Mesodermal cell (in vitro differentiated cells): ENCODE measurements around the gene WDR83.
"Not testable (repeated sequence)": the region's sequence is repeated elsewhere in the genome, so short reads cannot be mapped to it uniquely, and the experiment has no call there.

Source experiments
- H3K27ac ChIP-seq: 2 replicates; pipeline ENCODE4 v1.7.0; 2013; ENCODE audit warnings: mild to moderate bottlenecking, low read depth, low read length, moderate library complexity; ENCODE audit not compliant: severe bottlenecking
- H3K36me3 ChIP-seq: 2 replicates; pipeline ENCODE4 v1.7.1; 2013; ENCODE audit warnings: mild to moderate bottlenecking, low read length, moderate library complexity; ENCODE audit not compliant: control insufficient read depth, insufficient read depth
- H3K4me1 ChIP-seq: one replicate; pipeline ENCODE4 v1.7.1; 2013; ENCODE audit warnings: mild to moderate bottlenecking, low read length; ENCODE audit not compliant: insufficient read depth, control insufficient read depth, poor library complexity, severe bottlenecking
- H3K4me3 ChIP-seq: 2 replicates; pipeline ENCODE4 v1.7.0; 2013; ENCODE audit warnings: low read length, control low read depth, mild to moderate bottlenecking; ENCODE audit not compliant: insufficient read depth, poor library complexity, severe bottlenecking; ENCODE audit errors: extremely low read depth
- H3K9me3 ChIP-seq: 2 replicates; pipeline ENCODE4 v1.7.1; 2013; ENCODE audit warnings: mild to moderate bottlenecking, low read length, moderate library complexity; ENCODE audit not compliant: control insufficient read depth
- WGBS, 2 experiments: methylation state at CpG; one replicate each; pipeline ENCODE4 v1.1.5; 2013; ENCODE audit warnings: missing lambda C conversion rate in 2 of 2; ENCODE audit not compliant: insufficient coverage in 2 of 2; 5-methylcytosine and 5-hydroxymethylcytosine counted together

WDR83 gene

DNA sequence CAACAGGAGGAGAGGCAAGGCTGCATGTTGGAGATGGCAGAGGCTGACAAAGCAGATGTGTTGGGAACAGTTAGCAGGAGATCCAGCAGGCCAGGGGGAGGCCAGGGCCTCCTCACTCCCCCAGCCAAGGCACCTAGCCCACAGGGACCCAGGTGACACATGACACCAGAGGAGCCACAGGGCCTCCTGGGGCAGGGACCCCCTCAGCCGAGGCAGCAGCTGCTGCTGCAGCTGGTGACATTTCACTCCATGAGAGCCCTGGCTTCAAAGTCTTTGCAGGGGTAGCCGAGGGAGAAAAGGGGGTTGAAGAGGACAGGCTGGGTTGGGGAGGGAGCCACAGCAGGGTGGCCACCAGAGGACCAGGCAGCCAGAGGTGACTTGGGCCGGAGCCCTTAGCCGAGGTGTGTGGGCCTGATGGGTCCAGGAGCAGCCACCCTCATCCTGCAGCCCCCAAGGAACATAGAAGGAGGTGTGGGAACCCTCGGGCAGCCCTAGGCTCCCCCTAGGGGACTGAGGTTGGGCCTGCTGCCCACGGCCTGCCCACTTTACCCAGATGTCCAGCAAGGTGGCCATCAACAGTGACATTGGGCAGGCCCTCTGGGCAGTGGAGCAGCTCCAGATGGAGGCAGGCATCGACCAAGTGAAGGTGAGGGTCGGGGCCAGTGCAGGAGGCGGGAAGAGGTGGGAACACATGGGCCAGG is 21.0 kb downstream of the WDR83 start, which contains the start of gene GNG14:
Gene GNG14 (plus strand): TSS at position 503 of the 701 bp plus-strand sequence. CDS start 51 bp downstream, at position 554.
- Histone ChIP-seq H3K36me3 (peaks cover 3% of the 10 kb centered on the region), H3K4me1 (no peaks in the 10 kb centered on the region), H3K27ac (no peak within 1 kb of the TSS), H3K9me3 (no peaks in the 10 kb centered on the region), H3K4me3 (no peak within 1 kb of the TSS)
- WGBS, 2 experiments = 84 to 89% methylated on average over 7 to 8 of the region's 9 CpGs

GRCh38 chr19:12689012-12689411 is 22.4 kb downstream of the WDR83 start:
- H3K9me3 ChIP-seq = no peaks in the 10 kb centered on the region

DNA sequence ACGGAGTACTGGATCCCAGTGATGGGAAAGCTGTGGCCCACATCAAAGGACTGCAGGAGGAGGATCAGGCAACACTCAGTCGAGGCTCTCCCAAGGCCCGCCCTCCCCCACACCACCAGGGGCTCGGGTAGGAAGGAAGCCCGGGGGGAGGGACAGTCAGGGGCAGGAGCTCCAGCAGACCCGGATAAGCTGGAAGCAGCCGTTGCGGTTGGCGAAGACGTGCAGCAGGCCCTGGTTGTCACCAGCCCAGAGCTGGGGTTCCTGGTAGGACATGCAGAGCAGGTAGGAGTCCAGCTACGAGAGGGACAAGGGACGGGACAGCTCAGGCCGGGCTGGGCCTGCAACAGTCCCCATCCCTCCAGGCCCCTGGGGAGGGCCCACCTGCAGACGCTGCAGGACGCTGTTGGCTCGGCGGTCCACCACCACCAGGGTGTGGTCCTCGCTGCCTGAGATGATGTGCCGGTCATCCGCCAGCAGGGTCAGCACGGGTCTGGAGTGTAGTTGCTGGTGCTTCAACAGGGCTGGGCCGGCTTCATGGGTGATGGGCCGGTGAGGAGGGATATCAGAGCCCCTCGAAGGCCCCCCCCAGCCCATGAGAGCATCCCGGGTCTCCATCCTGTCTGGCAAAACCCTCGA is 23.1 kb downstream of the WDR83 start:
- Histone ChIP-seq H3K4me3 (no peak overlapping the region), H3K36me3 (peaks cover 8% of the 10 kb centered on the region), H3K4me1 (no peaks in the 10 kb centered on the region), H3K27ac (no peak overlapping the region), H3K9me3 (no peaks in the 10 kb centered on the region)
- 91 to 96% methylated on average over 17 to 23 of the region's 26 CpGs for WGBS, 2 experiments

More at GRCh38 chr19:12689012-12689411, 22.4 kb downstream of the WDR83 start:
- no peaks in the 10 kb centered on the region for H3K4me1 ChIP-seq
- peaks cover 8% of the 10 kb centered on the region for H3K36me3 ChIP-seq
- no peak overlapping the region for H3K4me3 ChIP-seq
- 91 to 96% methylated on average over 9 to 12 of the region's 12 CpGs for WGBS, 2 experiments
- H3K27ac ChIP-seq = no peak overlapping the region

DNA sequence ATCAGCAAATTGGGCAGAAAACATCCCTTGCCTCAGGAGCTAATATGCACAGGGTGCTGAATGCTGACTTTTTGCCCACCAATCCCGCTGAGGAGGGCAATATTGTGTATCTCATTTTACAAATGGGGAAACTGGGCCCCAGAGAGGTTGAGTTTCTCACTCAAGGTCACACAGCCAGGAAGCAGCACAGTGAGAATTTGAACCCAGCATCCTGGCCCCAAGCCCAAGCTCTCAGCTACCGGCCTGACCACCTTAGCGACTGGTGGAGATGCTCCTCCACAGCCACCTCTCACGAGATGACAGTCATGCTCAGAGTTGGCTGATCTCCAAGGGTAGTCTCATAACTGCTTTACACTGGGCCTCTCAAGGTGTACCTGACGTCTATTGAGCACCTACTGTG is 26.4 kb downstream of the WDR83 start:
- Histone ChIP-seq H3K36me3 (peaks cover 8% of the 10 kb centered on the region), H3K27ac (no peak overlapping the region), H3K4me3 (no peak overlapping the region), H3K4me1 (peaks cover 4% of the 10 kb centered on the region), H3K9me3 (no peaks in the 10 kb centered on the region)
- 90 to 100% methylated on average over 4 to 5 of the region's 5 CpGs for WGBS, 2 experiments

GRCh38 chr19:12694641-12695040 is 28.0 kb downstream of the WDR83 start:
- H3K27ac ChIP-seq = no peak overlapping the region
- H3K4me3 ChIP-seq = no peak overlapping the region
- H3K9me3 ChIP-seq = no peaks in the 10 kb centered on the region
- peaks cover 4% of the 10 kb centered on the region for H3K4me1 ChIP-seq
- H3K36me3 ChIP-seq = peaks cover 21% of the 10 kb centered on the region
- WGBS, 2 experiments = 92 to 95% methylated on average over 15 to 16 of the region's 16 CpGs

DNA sequence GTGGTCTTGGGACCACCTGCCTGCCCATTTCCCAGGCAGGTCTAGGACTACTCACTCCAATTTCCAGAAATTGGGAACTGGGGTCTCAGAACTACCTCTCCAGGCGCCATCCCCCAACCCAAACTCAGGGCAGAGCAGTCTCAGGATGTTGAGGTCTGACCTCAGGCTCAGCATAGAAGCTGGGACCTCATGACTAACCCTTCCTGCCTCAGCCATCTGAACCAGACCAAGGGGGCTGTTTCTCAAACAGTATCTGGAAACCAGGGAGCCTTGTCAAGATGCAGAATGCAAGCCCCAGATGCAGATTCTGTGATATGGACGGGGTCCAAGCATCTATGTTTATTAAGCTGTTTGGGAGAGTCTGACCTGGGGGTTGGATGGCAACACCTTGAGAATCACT is 28.5 kb downstream of the WDR83 start:
- H3K4me3 ChIP-seq = peak overlapping the region; percentile 66

DNA sequence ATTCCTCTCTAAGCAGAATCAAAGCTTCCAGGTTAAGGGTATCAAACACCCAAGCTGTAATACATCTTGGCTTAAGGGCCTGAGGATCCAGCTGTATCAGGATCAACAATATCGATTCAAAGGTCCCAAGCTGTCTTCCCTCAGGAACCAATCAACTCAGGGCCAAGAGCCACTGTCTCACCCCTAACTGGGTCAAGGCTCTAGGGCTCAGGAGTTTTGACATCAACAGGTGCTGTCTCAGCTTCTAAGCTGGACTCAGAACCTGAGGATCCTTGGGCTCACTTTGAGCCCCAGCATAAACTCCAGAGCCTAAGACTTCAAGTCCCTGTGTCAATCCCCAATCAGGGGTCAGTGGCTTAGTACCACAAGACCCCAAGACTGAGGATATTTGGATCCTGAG is 28.9 kb downstream of the WDR83 start:
- Histone ChIP-seq H3K4me1 (peaks cover 4% of the 10 kb centered on the region), H3K27ac (no peak overlapping the region), H3K9me3 (no peaks in the 10 kb centered on the region), H3K4me3 (peak overlapping the region; percentile 66), H3K36me3 (peaks cover 27% of the 10 kb centered on the region)
- 90 to 100% methylated on average over 1 of the region's 1 CpG for WGBS, 2 experiments

More for the DNA sequence above, 28.5 kb downstream of the WDR83 start:
- Histone ChIP-seq H3K9me3 (no peaks in the 10 kb centered on the region), H3K4me1 (peaks cover 4% of the 10 kb centered on the region), H3K36me3 (peaks cover 25% of the 10 kb centered on the region), H3K27ac (no peak overlapping the region)
- WGBS, 2 experiments = 86 to 100% methylated on average over 2 of the region's 2 CpGs

DNA sequence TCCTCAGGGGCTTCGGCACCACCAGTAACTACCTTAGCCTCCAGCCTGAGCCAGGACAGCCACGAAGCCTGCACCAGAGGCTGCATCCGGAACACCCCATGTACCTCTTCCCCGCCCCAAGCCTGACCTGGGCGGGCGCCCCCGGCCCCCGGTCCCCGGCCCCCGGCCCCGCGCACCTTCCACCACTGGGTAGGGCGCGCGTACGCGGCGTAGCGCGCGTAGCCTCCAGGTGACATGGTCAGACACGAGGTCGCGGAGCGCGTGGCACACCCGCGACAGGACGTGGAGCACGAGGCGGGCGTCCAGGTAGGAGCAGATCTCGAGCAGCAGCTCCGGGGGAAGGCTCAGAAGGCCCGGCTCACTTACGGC is 29.4 kb downstream of the WDR83 start:
- H3K27ac ChIP-seq = no peak overlapping the region
- no peaks in the 10 kb centered on the region for H3K9me3 ChIP-seq
- 3 to 6% methylated on average over 24 to 29 of the region's 36 CpGs for WGBS, 2 experiments

DNA sequence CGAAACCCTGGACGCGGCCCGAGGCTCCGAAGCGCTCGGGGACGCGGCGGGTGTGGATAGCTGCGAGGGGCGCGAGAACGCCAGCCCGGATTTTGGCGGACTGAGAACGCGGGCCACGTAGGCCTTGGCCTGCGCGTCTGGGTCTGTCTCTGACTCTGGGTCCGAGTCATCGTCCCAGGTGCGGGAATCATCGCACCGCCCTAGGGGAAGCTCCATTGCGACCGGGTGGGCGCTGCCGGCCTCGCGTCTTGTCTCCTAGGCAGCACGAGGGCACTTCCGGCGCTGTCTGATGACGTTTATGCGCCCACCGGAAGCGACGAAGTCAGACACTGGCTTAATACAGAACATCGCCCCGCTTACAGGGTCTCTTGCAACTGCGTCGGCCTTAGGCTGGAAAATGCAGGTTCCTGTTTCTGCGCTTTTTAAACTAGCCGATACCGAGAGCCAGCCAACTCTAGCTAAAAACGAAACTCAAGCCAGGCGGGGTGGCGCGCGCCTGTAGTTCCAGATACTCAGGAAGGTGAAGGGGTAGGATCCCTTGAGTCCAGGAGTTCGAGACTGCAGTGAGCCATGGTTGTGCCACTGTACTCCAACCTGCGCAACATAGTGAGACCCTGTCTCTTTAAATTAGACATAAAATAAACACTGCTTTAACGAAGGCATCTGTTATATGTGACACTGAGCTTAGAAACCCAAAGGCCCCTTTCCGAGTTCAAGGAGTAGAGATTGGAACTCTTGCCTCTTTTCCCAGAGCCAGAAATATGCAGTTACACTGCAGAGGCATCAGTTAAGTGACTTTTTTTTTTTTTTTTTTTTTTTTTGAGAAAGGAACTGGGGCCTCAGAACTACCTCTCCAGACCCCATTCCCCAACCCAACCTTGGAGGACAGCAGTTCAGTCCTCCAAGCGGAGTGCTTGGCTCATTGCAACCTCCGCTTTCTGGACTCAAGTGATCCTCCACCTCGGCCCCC is 30.0 kb downstream of the WDR83 start, which contains the start of gene FBXW9:
Gene FBXW9 (minus strand): TSS at position 266 of the 970 bp plus-strand sequence. CDS start 50 bp downstream, at position 216.
- Histone ChIP-seq H3K27ac (peak within 1 kb of the TSS; percentile 91), H3K9me3 (no peaks in the 10 kb centered on the region), H3K4me1 (peaks cover 4% of the 10 kb centered on the region), H3K4me3 (peak within 1 kb of the TSS; percentile 66), H3K36me3 (peaks cover 38% of the 10 kb centered on the region)
- 12% methylated on average over 51 to 56 of the region's 59 CpGs for WGBS, 2 experiments

More for the DNA sequence above, 29.4 kb downstream of the WDR83 start:
- Histone ChIP-seq H3K4me1 (peaks cover 4% of the 10 kb centered on the region), H3K4me3 (peak overlapping the region; percentile 66), H3K36me3 (peaks cover 31% of the 10 kb centered on the region)

- H3K9me3 ChIP-seq, H3K4me3 ChIP-seq, H3K27ac ChIP-seq, H3K4me1 ChIP-seq: not testable (repeated sequence)
- 94 to 97% methylated on average over 22 of the region's 22 CpGs for WGBS, 2 experiments
- peaks cover 46% of the 10 kb centered on the region for H3K36me3 ChIP-seq
Measured at GRCh38 chr19:12697425-12697824, 30.8 kb downstream of the WDR83 start.
